HEK293T (cell line): ENCODE results near the gene SOCS7.

ENCODE experiments used
- CTCF ChIA-PET: fragments of 350-600 bp; formaldehyde crosslinking; extraction: SDS; loops from one replicate; lab custom pipeline; 2021; ENCODE audit warnings: antibody characterized with exemption, inconsistent platforms; lab: Yijun Ruan, JAX
- POLR2A ChIA-PET: fragments of 350-600 bp; formaldehyde crosslinking; extraction: SDS; loops from one replicate; lab custom pipeline; 2020; ENCODE audit warnings: antibody characterized with exemption, inconsistent platforms; lab: Yijun Ruan, JAX
- DNase-seq: peaks from one replicate; pipeline ENCODE4 v3.0.0; 2012; ENCODE audit warnings: mixed read lengths; ENCODE audit errors: extremely low spot score
- ARNT ChIP-seq: fragments of 450-650 bp; IDR thresholded peaks from 2 replicates; pipeline ENCODE4 v1.6.1; 2017; ENCODE audit warnings: mild to moderate bottlenecking
- BHLHE40 ChIP-seq: fragments of 450-650 bp; IDR thresholded peaks from 2 replicates; pipeline ENCODE4 v1.6.1; 2016; ENCODE audit warnings: mild to moderate bottlenecking, moderate library complexity, borderline replicate concordance
- CTBP1 ChIP-seq: fragments of 450-650 bp; IDR thresholded peaks from 2 replicates; pipeline ENCODE4 v1.6.1; 2016; ENCODE audit warnings: borderline replicate concordance
- ELF4 ChIP-seq: fragments of 450-650 bp; IDR thresholded peaks from 2 replicates; pipeline ENCODE4 v1.6.1; 2017; ENCODE audit warnings: antibody characterized with exemption
- FOXA1 ChIP-seq: fragments of 450-650 bp; IDR thresholded peaks from 2 replicates; pipeline ENCODE4 v1.6.1; 2016; ENCODE audit warnings: mild to moderate bottlenecking
- FOXK2 ChIP-seq: fragments of 450-650 bp; IDR thresholded peaks from 2 replicates; pipeline ENCODE4 v1.6.1; 2016; ENCODE audit warnings: mild to moderate bottlenecking
- FOXM1 ChIP-seq: fragments of 450-650 bp; IDR thresholded peaks from 2 replicates; pipeline ENCODE4 v1.6.1; 2017; ENCODE audit warnings: mild to moderate bottlenecking, borderline replicate concordance
- HDGF ChIP-seq: fragments of 450-650 bp; IDR thresholded peaks from 2 replicates; pipeline ENCODE4 v1.6.1; 2017; ENCODE audit warnings: antibody characterized with exemption, borderline replicate concordance
- L3MBTL2 ChIP-seq: fragments of 450-650 bp; conservative IDR thresholded peaks from 2 replicates; pipeline ENCODE4 v1.6.1; 2016; ENCODE audit warnings: mild to moderate bottlenecking
- LEF1 ChIP-seq: fragments of 450-650 bp; IDR thresholded peaks from 2 replicates; pipeline ENCODE4 v1.6.1; 2017; ENCODE audit warnings: mild to moderate bottlenecking, borderline replicate concordance
- NFRKB ChIP-seq: fragments of 450-650 bp; IDR thresholded peaks from 2 replicates; pipeline ENCODE4 v1.6.1; 2016; ENCODE audit warnings: mild to moderate bottlenecking, moderate library complexity
- SP1 ChIP-seq: fragments of 450-650 bp; IDR thresholded peaks from 2 replicates; pipeline ENCODE4 v1.6.1; 2017
- SUZ12 ChIP-seq: fragments of 450-650 bp; IDR thresholded peaks from 2 replicates; pipeline ENCODE4 v1.6.1; 2016; ENCODE audit warnings: mild to moderate bottlenecking
- TARDBP ChIP-seq: fragments of 450-650 bp; IDR thresholded peaks from 2 replicates; pipeline ENCODE4 v1.6.1; 2016
- ZNF384 ChIP-seq: fragments of 450-650 bp; IDR thresholded peaks from 2 replicates; pipeline ENCODE4 v1.6.1; 2016
- TF ChIP-seq, protein P1 (sequence below): fragments of 450-650 bp; IDR thresholded peaks from 2 replicates; pipeline ENCODE4 v1.6.1; 2016

The SOCS7 gene

DNA sequence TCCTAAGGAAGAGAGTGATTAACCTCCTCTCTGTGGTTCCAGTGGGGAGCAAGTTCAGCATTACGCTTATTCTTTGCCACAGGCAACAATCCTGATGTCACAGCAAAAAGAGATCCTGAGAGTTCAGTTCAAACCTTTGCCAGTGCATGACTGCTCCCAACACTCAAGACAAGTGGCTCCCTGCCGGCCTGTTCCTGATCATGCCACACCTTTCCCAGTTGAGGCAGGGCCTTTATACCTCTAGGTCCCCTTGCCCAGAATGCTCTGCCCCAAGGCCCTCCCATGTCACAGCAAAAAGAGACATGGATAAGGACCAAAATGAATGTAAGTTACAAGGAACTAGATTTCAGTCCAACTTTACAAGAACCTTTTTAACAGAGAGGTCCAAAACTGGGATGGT is 45.6 kb downstream of the SOCS7 start:
- ChIA-PET CTCF (no interaction called here), POLR2A (no interaction called here)
- DNase-seq, result no peak
- no peak for TF ChIP-seq BHLHE40

DNA sequence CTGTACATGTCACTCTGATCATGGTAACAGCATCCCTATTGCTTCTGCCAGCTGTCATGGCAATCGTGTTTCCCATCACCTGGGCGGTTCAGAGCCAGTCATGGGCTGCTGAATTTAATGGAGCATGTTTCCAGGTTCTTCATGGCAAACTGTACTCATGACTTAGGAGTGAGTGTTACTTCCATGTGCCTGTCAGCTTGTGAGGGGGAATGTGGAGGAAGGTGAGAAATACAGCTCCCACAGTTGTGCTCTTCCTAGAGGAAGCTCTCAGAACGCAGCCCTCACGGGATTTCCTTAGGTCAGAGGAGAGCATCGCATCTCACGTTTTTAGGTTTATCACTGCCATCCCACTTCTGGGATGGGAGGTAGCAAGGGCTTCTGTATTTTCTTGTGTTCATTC is 48.6 kb downstream of the SOCS7 start:
- ChIA-PET POLR2A (interaction anchor here (1.1 to 1.4 kb wide), 2 partner anchors 14 to 49 kb away, joined by 3 to 5 read pairs; partner anchors contain the start of gene SOCS7), CTCF (interaction anchor here (1.0 kb wide), 1 partner anchor 14 kb away, joined by 3 read pairs; no protein-coding TSS in a partner anchor)
- TF ChIP-seq TARDBP, result no peak
- TF ChIP-seq CTBP1, result no peak
- TF ChIP-seq ARNT, result no peak
- TF ChIP-seq LEF1, result no peak
- TF ChIP-seq FOXM1, result no peak
- no peak for TF ChIP-seq ELF4
- no peak for DNase-seq

DNA sequence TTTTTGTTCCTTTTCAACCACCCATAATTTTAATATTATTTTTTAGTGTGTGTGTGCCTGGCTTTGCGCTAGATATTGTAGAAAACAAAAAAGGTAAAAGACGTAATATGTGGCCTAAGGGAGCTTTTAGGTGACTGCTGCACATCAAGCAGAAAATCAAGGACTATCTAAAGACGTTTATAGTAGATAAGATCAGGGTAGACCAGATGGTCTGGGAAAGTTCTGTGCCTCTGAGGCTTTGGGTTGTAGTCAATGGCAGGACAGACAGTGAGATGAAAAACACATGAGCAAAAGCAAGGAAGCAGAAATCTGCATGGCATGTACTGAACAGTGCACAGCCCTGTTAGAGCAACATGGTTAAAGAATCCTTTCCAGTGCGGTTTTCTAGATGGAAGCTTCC is 49.8 kb downstream of the SOCS7 start:
- POLR2A ChIA-PET, result interaction anchor here (0.6 to 1.1 kb wide), 2 partner anchors 13 to 54 kb away, joined by 3 to 4 read pairs; no protein-coding TSS in a partner anchor
- CTCF ChIA-PET, result interaction anchor here (0.6 to 1.0 kb wide), 2 partner anchors 13 to 14 kb away, joined by 3 read pairs; no protein-coding TSS in a partner anchor
- no peak for DNase-seq
- TF ChIP-seq SP1, result no peak
- no peak for TF ChIP-seq FOXM1
- no peak for TF ChIP-seq BHLHE40
- no peak for TF ChIP-seq FOXK2
- TF ChIP-seq HDGF, result no peak
- no peak for TF ChIP-seq NFRKB
- TF ChIP-seq ARNT, result no peak
- no peak for TF ChIP-seq SUZ12
- no peak for TF ChIP-seq L3MBTL2

DNA sequence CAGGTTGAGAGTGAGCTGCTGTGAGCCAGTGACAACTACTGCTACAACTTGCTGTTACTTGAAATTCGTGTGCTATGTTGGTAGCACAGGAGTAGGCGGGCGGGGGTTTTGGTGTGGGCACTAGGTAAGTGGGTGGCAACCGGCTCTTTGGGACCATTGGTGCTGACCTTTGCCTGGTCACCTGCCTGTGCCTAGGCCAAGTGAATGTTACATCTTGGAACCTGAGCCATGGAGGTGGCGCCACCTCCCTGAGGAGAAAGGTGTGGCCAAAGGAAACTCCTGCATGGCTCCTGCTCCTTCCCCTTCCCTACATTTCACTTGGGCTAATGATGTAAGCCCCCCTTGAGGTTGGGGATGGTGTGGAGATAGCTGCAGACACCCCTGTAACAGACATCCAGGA is 51.3 kb downstream of the SOCS7 start:
- POLR2A ChIA-PET, result interaction anchor here (2.9 kb wide), 1 partner anchor 11 kb away, joined by 9 read pairs; no protein-coding TSS in a partner anchor
- TF ChIP-seq ELF4, result no peak
- TF ChIP-seq NFRKB, result no peak
- no peak for TF ChIP-seq L3MBTL2
- no peak for TF ChIP-seq LEF1
- TF ChIP-seq FOXK2, result no peak
- TF ChIP-seq HDGF, result no peak
- TF ChIP-seq SUZ12, result no peak
- TF ChIP-seq ARNT, result no peak
- TF ChIP-seq, protein P1, sequence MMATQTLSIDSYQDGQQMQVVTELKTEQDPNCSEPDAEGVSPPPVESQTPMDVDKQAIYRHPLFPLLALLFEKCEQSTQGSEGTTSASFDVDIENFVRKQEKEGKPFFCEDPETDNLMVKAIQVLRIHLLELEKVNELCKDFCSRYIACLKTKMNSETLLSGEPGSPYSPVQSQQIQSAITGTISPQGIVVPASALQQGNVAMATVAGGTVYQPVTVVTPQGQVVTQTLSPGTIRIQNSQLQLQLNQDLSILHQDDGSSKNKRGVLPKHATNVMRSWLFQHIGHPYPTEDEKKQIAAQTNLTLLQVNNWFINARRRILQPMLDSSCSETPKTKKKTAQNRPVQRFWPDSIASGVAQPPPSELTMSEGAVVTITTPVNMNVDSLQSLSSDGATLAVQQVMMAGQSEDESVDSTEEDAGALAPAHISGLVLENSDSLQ, result no peak
- TF ChIP-seq SP1, result no peak
- TF ChIP-seq FOXM1, result no peak
- no peak for TF ChIP-seq TARDBP
- no peak for TF ChIP-seq CTBP1
- TF ChIP-seq BHLHE40, result no peak
- no peak for TF ChIP-seq FOXA1
- no peak for TF ChIP-seq ZNF384
- CTCF ChIA-PET, result interaction anchor here (0.8 to 1.6 kb wide), 4 partner anchors 11 to 70 kb away, joined by 3 to 8 read pairs (median 5); no protein-coding TSS in a partner anchor
- DNase-seq, result no peak

DNA sequence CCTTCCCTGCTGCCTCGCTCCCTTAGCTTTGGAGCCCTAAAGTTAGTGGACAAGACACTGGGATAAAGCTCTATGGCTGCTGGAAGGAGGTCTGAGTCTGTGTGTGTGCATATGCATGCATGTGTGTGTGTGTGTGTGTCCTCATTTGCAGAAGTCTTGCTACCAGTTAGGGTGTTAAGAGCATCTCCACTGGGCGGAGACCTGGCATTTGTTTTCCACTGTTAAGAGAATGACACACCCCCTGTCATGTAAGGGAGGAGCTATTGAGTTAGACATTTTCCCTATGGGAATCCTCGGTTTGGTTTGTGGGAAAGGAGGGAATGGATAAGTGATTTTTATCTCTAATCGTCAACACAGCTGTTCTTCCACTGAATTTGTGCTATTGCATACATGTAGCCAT is 51.8 kb downstream of the SOCS7 start:
- DNase-seq, result no peak
- ChIA-PET POLR2A (interaction anchor here (2.9 kb wide), 1 partner anchor 10 kb away, joined by 9 read pairs; no protein-coding TSS in a partner anchor), CTCF (interaction anchor here (0.6 to 1.6 kb wide), 5 partner anchors 11 to 70 kb away, joined by 3 to 8 read pairs (median 4); no protein-coding TSS in a partner anchor)
- TF ChIP-seq ZNF384 (no peak), SUZ12 (no peak), L3MBTL2 (no peak), FOXM1 (no peak), SP1 (no peak), ARNT (no peak), BHLHE40 (no peak), NFRKB (no peak), ELF4 (no peak), FOXK2 (no peak), FOXA1 (no peak), LEF1 (no peak), CTBP1 (no peak)
- TF ChIP-seq, protein P1, result no peak

DNA sequence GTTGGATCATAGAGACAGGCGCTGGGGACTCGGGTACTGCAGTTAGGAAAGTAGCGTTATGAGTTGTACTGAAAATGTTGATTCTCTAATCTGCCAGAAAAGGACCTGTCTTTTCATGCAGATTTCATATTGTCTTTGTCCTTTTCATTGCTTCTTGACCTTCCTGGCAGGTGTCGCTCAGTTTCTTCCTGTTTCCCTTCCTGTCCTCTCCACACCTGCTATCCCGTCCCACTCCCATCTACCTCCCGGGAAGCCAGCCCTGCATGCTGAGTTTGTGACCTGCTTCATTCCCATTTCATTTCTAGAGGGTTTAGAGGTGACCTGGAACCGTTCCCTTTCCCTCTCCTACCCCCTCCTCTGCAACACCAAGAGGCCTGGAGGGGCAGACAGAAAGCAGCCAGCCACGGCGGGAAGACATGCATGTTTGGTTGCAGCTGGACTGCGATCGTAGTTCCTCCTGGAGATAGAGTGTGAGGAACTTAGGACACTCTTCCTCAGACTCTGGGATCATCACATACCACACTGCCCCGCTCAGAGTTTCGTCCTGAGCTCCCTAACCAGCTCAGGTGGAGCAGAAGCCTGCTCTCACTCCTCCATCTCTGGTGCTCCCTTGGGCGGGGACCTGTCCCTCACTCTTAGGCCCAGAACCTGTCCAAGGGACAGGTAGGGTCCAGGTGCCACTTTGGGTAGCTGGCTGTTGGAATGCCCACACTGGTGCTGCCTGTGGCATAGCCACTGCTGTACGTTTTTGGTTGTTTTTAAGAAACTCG is 52.7 kb downstream of the SOCS7 start:
- ChIA-PET CTCF (interaction anchor here (1.1 to 1.6 kb wide), 3 partner anchors 10 to 62 kb away, joined by 4 to 8 read pairs (median 6); no protein-coding TSS in a partner anchor), POLR2A (interaction anchor here (2.9 kb wide), 1 partner anchor 10 kb away, joined by 9 read pairs; no protein-coding TSS in a partner anchor)
- TF ChIP-seq HDGF (no peak), FOXM1 (no peak)
- DNase-seq, result no peak

DNA sequence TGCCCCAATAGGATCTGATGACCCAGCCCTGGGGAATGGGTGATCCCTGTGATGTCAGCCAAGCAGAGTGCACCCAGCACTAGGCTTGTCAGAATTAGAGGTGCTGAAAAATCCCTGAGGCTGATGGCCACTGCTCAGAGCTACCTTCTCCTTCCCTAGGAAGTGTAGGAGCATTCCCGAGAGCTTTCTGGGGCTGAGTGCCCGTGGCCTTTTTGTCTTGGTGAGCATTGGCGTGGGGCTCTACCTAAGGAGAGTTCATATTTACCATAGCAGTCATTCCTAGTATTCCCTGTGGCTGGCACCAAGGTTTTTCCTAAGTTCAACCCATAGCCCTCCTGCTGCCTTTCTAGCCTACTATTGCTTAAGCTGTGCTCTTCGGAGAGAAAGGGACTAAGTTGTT is 54.0 kb downstream of the SOCS7 start:
- ChIA-PET CTCF (no interaction called here), POLR2A (no interaction called here)
- no peak for DNase-seq
- TF ChIP-seq TARDBP, result no peak
- no peak for TF ChIP-seq ZNF384
- TF ChIP-seq ARNT, result no peak
- TF ChIP-seq HDGF, result no peak
- no peak for TF ChIP-seq NFRKB
- TF ChIP-seq LEF1, result no peak
- no peak for TF ChIP-seq FOXA1
- no peak for TF ChIP-seq FOXK2
- TF ChIP-seq SUZ12, result no peak
- no peak for TF ChIP-seq FOXM1
